Right cardiac atrium (tissue), 5 donors: Measurements from ENCODE around the gene TMEM63A. TPM values are rescaled to one million over a fixed set of nuclear protein-coding genes. Genes with fewer than 3 reads are reported as not detected.

Experiments used
- ATAC-seq, 2 donors: fragments of 200-7000 bp; cut with Tn5 transposase; one replicate each; pipeline versions ENCODE4 v1.8.0 to v1.9.1; 2020; ENCODE audit warnings: moderate library complexity in 2 of 2, mild to moderate bottlenecking in 1 of 2
- DNase-seq, 3 donors: peaks; one replicate each; pipeline ENCODE4 v3.0.0-alpha.2; 2020
- H3K27ac ChIP-seq: one replicate; pipeline ENCODE4 v1.5.1; 2013; ENCODE audit warnings: mild to moderate bottlenecking, low read length, control low read depth, moderate library complexity
- H3K27me3 ChIP-seq: one replicate; pipeline ENCODE4 v1.6.1; 2013; ENCODE audit not compliant: control insufficient read depth, insufficient read depth
- H3K4me1 ChIP-seq: one replicate; pipeline ENCODE4 v1.6.1; 2013; ENCODE audit warnings: low read length; ENCODE audit not compliant: control insufficient read depth, insufficient read depth
- H3K4me3 ChIP-seq: one replicate; pipeline ENCODE4 v1.5.1; 2013; ENCODE audit warnings: low read length, control low read depth
- H3K9me3 ChIP-seq: one replicate; pipeline ENCODE4 v1.6.1; 2013; ENCODE audit warnings: low read length; ENCODE audit not compliant: control insufficient read depth
- WGBS: extraction: QIAGEN DNeasy Blood & Tissue Kit; methylation state at CpG from one replicate; pipeline ENCODE4 v1.1.7; 2013; 5-methylcytosine and 5-hydroxymethylcytosine counted together
- intact Hi-C, 4 donors: fragments of 100-400 bp; cut with DNase I; formaldehyde crosslinking; loops; one replicate each; pipeline versions ENCODE4 v1.11.0 to v1.14.0; 2022 to 2023
- polyA plus RNA-seq: library from polyadenylated mRNA; stranded (reverse); fragments of 200-250 nt; gene quantifications from one replicate; pipeline ENCODE4 v1.2.3, GENCODE V29; 2013
- total RNA-seq, 4 donors: library from RNA; stranded (reverse); fragmentation: NEBNext Ultra II Directional; extraction: Animal tissue kit (Norgen Biotek cat#: 25700); gene quantifications; one replicate each; pipeline ENCODE4 v1.2.1, GENCODE V29; 2021
- donor health status: healthy with polysubstance abuse.
- donor health status: DM: no; HTN: yes; CAD: no.
- donor health status: DM: no; HTN: no; CAD: no.
- donor health status: DM: no; HTN: yes; CAD: no; lungs with severe emphysema.
- donor health status: DM: yes; HTN: yes; CAD: no.

The TMEM63A gene
- total and polyA plus RNA-seq, 5 donors, result 29.3 to 44.4 (median 33.9) TPM

DNA sequence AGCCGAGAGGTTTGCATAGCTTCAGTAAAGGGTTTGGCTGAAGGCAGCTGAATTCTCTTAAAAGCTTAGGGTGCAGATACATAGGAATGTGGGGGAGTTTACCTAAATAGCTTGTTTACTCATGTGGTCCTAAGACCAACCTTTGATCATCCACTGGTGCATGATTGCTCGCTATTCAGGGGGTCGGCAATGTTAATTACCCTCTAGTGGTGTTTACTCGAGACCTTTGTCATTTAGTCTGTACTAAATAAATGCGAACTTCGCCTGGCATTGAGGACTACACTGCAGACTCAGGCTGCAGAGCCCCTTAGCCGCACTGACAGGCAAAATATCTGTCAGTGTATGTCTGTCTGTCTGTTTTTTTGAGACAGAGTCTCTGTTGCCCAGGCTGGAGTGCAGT, 31.8 kb downstream of the TMEM63A start:
- 97% methylated on average over 7 of the region's 7 CpGs for WGBS
- Histone ChIP-seq H3K27me3 (no peaks in the 10 kb centered on the region), H3K27ac (no peak overlapping the region), H3K4me1 (no peaks in the 10 kb centered on the region), H3K4me3 (no peak overlapping the region), H3K9me3 (no peaks in the 10 kb centered on the region)
- no peak for ATAC-seq
- intact Hi-C loops, result no loop called here
- DNase-seq, result no peak

DNA sequence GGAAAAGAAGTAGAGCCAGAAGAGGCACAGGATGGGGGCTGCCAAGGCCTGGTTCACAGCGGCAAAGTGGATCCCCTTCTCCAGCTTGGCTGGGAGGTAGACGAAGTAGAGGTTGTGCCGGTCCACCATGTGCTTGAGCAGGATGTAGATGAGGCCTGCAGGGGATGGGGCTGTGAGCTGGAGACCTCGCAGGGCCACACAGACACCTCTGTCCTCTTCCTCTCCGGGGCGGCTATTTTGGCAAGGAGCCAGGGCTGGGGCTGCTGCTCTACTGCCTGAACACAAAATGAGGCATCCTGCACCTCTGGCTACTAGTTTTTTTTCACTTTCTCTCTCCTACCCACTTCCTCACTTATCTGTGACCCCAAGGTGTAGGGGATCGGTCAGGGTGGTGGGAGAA, 32.3 kb downstream of the TMEM63A start:
- H3K9me3 ChIP-seq, result no peaks in the 10 kb centered on the region
- ATAC-seq (peak in 1 of 2 donors; percentile 17), DNase-seq (peak; percentile 50 to 83 (median 80))
- H3K4me1 ChIP-seq, result no peaks in the 10 kb centered on the region
- H3K27me3 ChIP-seq, result no peaks in the 10 kb centered on the region
- intact Hi-C loops, result loop anchor here in 3 of 4 donors (5.0 to 10.0 kb wide), 3 partner anchors 75 to 375 kb away; partner anchors contain the start of gene SRP9 (in 1 of the 3)
- no peak overlapping the region for H3K27ac ChIP-seq
- H3K4me3 ChIP-seq, result no peak overlapping the region
- WGBS, result 45% methylated on average over 7 of the region's 7 CpGs

- H3K4me3 ChIP-seq, result no peak overlapping the region
- H3K4me1 ChIP-seq, result no peaks in the 10 kb centered on the region
- peak in 1 of 3 donors; percentile 68 for DNase-seq
- ATAC-seq, result peak in 1 of 2 donors; percentile 4
- H3K27ac ChIP-seq, result no peak overlapping the region
- H3K27me3 ChIP-seq, result no peaks in the 10 kb centered on the region
- intact Hi-C loops, result loop anchor here in 3 of 4 donors (5.0 to 10.0 kb wide), 3 partner anchors 73 to 373 kb away; partner anchors contain the start of gene SRP9 (in 1 of the 3)
- no peaks in the 10 kb centered on the region for H3K9me3 ChIP-seq
- 56% methylated on average over 16 of the region's 16 CpGs for WGBS
These were observed 33.9 kb downstream of the TMEM63A start for GRCh38 chr1:225848030-225848955.

GRCh38 chr1:225847610-225848009, 34.6 kb downstream of the TMEM63A start:
- 35% methylated on average over 4 of the region's 4 CpGs for WGBS
- no peaks in the 10 kb centered on the region for H3K9me3 ChIP-seq
- H3K27ac ChIP-seq, result no peak overlapping the region
- H3K27me3 ChIP-seq, result no peaks in the 10 kb centered on the region
- H3K4me3 ChIP-seq, result no peak overlapping the region
- H3K4me1 ChIP-seq, result no peaks in the 10 kb centered on the region
- DNase-seq (peak in 1 of 3 donors; percentile 40), ATAC-seq (no peak)
- intact Hi-C loops, result loop anchor here in 3 of 4 donors (5.0 to 10.0 kb wide), 3 partner anchors 73 to 373 kb away; partner anchors contain the start of gene SRP9 (in 1 of the 3)

- ATAC-seq (no peak), DNase-seq (no peak)
- no peaks in the 10 kb centered on the region for H3K9me3 ChIP-seq
- H3K4me1 ChIP-seq, result no peaks in the 10 kb centered on the region
- 78% methylated on average over 20 of the region's 20 CpGs for WGBS
- no peak overlapping the region for H3K27ac ChIP-seq
- no peak overlapping the region for H3K4me3 ChIP-seq
- no peaks in the 10 kb centered on the region for H3K27me3 ChIP-seq
- intact Hi-C loops, result loop anchor here in 3 of 4 donors (5.0 to 10.0 kb wide), 3 partner anchors 72 to 372 kb away; partner anchors contain the start of gene SRP9 (in 1 of the 3)
These were observed 35.6 kb downstream of the TMEM63A start for GRCh38 chr1:225846331-225847310.

GRCh38 chr1:225845571-225846259, 36.5 kb downstream of the TMEM63A start:
- Histone ChIP-seq H3K27me3 (no peaks in the 10 kb centered on the region), H3K27ac (no peak overlapping the region), H3K4me3 (no peak overlapping the region), H3K9me3 (no peaks in the 10 kb centered on the region), H3K4me1 (no peaks in the 10 kb centered on the region)
- ATAC-seq (peak; percentile 78 to 82), DNase-seq (peak; percentile 88 to 94 (median 91))
- intact Hi-C loops, result loop anchor here in 3 of 4 donors (5.0 to 10.0 kb wide), 3 partner anchors 71 to 371 kb away; partner anchors contain the start of gene SRP9 (in 1 of the 3)
- 58% methylated on average over 13 of the region's 13 CpGs for WGBS

GRCh38 chr1:225845097-225845496, 37.1 kb downstream of the TMEM63A start:
- H3K4me3 ChIP-seq, result no peak overlapping the region
- intact Hi-C loops, result loop anchor here in 3 of 4 donors (5.0 to 10.0 kb wide), 3 partner anchors 70 to 370 kb away; partner anchors contain the start of gene SRP9 (in 1 of the 3)
- H3K27me3 ChIP-seq, result no peaks in the 10 kb centered on the region
- WGBS, result 87% methylated on average over 14 of the region's 14 CpGs
- H3K4me1 ChIP-seq, result no peaks in the 10 kb centered on the region
- H3K9me3 ChIP-seq, result no peaks in the 10 kb centered on the region
- H3K27ac ChIP-seq, result no peak overlapping the region
- ATAC-seq (no peak), DNase-seq (no peak)

DNA sequence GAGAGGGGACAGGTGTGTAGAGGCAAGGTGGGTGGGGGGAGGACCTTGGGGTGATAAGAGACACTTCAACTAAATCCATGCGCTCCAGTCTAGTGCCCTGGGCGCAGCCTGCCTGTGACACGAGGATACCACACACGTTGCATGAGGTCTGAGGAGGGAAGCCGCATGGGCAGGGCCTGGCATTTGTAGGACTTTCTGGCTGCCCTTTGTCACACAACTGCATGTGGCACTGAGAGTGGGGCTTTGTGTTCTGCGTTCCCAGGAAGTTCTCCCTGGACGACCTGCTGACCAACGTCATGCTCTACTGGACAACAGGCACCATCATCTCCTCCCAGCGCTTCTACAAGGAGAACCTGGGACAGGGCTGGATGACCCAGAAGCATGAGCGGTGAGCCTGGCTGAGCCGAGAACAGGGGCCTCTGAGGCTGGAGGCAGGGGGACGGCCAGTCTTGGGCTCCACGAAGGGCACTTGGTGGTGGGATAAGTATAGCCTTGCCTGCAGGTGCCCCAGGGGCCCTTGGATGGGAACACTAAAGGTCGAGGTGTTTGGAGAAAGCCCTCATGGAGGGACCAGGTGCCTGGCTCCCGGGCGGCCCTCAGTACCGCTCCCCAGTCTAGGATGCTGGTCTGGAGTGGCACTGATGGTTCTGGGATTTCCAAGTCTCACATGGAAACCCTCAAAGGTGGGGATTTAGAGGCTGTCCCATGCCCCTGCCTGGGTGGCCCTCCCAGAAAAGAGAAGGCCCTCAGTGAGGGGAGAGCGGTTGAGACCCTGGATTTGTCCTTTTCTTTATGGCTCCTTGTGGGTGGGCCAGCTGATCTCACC, 37.7 kb downstream of the TMEM63A start:
- Histone ChIP-seq H3K4me3 (no peak overlapping the region), H3K27me3 (no peaks in the 10 kb centered on the region), H3K9me3 (no peaks in the 10 kb centered on the region), H3K27ac (no peak overlapping the region), H3K4me1 (no peaks in the 10 kb centered on the region)
- no peak for DNase-seq
- intact Hi-C loops, result loop anchor here in 3 of 4 donors (5.0 to 10.0 kb wide), 3 partner anchors 70 to 370 kb away; partner anchors contain the start of gene SRP9 (in 1 of the 3)
- ATAC-seq, result no peak
- WGBS, result 83% methylated on average over 18 of the region's 18 CpGs

- no peaks in the 10 kb centered on the region for H3K27me3 ChIP-seq
These were observed 38.8 kb downstream of the TMEM63A start for GRCh38 chr1:225843426-225843795.

More at GRCh38 chr1:225843426-225843795, 38.8 kb downstream of the TMEM63A start:
- no peak overlapping the region for H3K4me3 ChIP-seq
- intact Hi-C loops, result loop anchor here in 3 of 4 donors (10.0 kb wide), 2 partner anchors 69 to 369 kb away; partner anchors contain the start of gene SRP9 (in 1 of the 3)
- no peak overlapping the region for H3K27ac ChIP-seq
- ATAC-seq (no peak), DNase-seq (no peak)
- no peaks in the 10 kb centered on the region for H3K9me3 ChIP-seq
- H3K4me1 ChIP-seq, result no peaks in the 10 kb centered on the region
- 80% methylated on average over 6 of the region's 6 CpGs for WGBS
